Muscle of leg (tissue), 16 donors: ENCODE results near the gene ADCY7. TPM values are rescaled to one million over a fixed set of nuclear protein-coding genes. Genes with fewer than 3 reads are reported as not detected.

Source experiments
- DNase-seq: peaks from one replicate; pipeline ENCODE4 v3.0.0; 2013
- H3K27ac ChIP-seq: one replicate; pipeline ENCODE4 v1.5.1; 2013; ENCODE audit warnings: mild to moderate bottlenecking, low read length, control low read depth
- H3K27me3 ChIP-seq: one replicate; pipeline ENCODE4 v1.6.1; 2013; ENCODE audit warnings: low read length; ENCODE audit not compliant: control insufficient read depth, insufficient read depth
- H3K36me3 ChIP-seq: one replicate; pipeline ENCODE4 v1.6.1; 2013; ENCODE audit warnings: low read length; ENCODE audit not compliant: control insufficient read depth, insufficient read depth
- H3K4me1 ChIP-seq: one replicate; pipeline ENCODE4 v1.6.1; 2013; ENCODE audit warnings: low read length; ENCODE audit not compliant: control insufficient read depth, insufficient read depth
- H3K4me3 ChIP-seq: one replicate; pipeline ENCODE4 v1.5.1; 2013; ENCODE audit warnings: low read length, control low read depth
- H3K9me3 ChIP-seq: replicated peaks from 2 replicates; pipeline ENCODE4 v1.6.1; 2013; ENCODE audit warnings: low read depth, low read length; ENCODE audit not compliant: control insufficient read depth
- WGBS: methylation state at CpG from one replicate; pipeline ENCODE4 v1.1.5; 2013; ENCODE audit warnings: missing lambda C conversion rate; ENCODE audit not compliant: insufficient coverage; 5-methylcytosine and 5-hydroxymethylcytosine counted together
- long read RNA-seq, 11 donors: transcript quantifications; one replicate each; lab custom pipeline, GENCODE V29; 2026
- polyA plus RNA-seq, 8 donors: library from polyadenylated mRNA; unstranded; fragments of 120-200 nt; gene quantifications; one replicate each; pipeline versions ENCODE4 v1.2.1 to v1.2.3, GENCODE V29; 2013; ENCODE audit warnings: inconsistent platforms in 1 of 8, low replicate concordance in 1 of 8; ENCODE audit not compliant: insufficient read length in 8 of 8, insufficient read depth in 1 of 8
- total RNA-seq: library from RNA; stranded (reverse); fragments of 120-200 nt; gene quantifications from one replicate; pipeline ENCODE4 v1.2.4, GENCODE V29; 2013

The ADCY7 gene
- total RNA-seq (6.7 TPM), polyA plus RNA-seq (10 to 100 TPM in 1 of 8 donors, 1 to 10 TPM in 7; 6.5 to 11.9 (median 8.1) TPM)
- long read RNA-seq, donor 1, result 0 reads
- long read RNA-seq, donor 2, result 0 reads
- long read RNA-seq, donor 3, full-length matches to known transcripts, result 1 of 1 reads
- long read RNA-seq, donor 3, partial matches to known transcripts, result 0 of 1 reads
- long read RNA-seq, donor 3, other reads (novel, unspliced or antisense), result 0 of 1 reads
- long read RNA-seq, donor 4, full-length matches to known transcripts, result 1 of 1 reads
- long read RNA-seq, donor 4, partial matches to known transcripts, result 0 of 1 reads
- long read RNA-seq, donor 4, other reads (novel, unspliced or antisense), result 0 of 1 reads
- long read RNA-seq, donor 5, full-length matches to known transcripts, result 1 of 1 reads
- long read RNA-seq, donor 5, partial matches to known transcripts, result 0 of 1 reads
- long read RNA-seq, donor 5, other reads (novel, unspliced or antisense), result 0 of 1 reads
- long read RNA-seq, donor 6, partial matches to known transcripts, result 158 of 158 reads
- long read RNA-seq, donor 6, other reads (novel, unspliced or antisense), result 0 of 158 reads
- long read RNA-seq, donor 7, result 0 reads
- long read RNA-seq, donor 8, partial matches to known transcripts, result 89 of 89 reads
- long read RNA-seq, donor 8, other reads (novel, unspliced or antisense), result 0 of 89 reads
- long read RNA-seq, donor 9, partial matches to known transcripts, result 107 of 113 reads
- long read RNA-seq, donor 9, other reads (novel, unspliced or antisense), result 6 of 113 reads
- long read RNA-seq, donor 10, result 0 reads
- long read RNA-seq, donor 11, partial matches to known transcripts, result 14 of 15 reads
- long read RNA-seq, donor 11, other reads (novel, unspliced or antisense), result 0 of 15 reads

GRCh38 chr16:50266337-50267091 lies at the start of gene ADCY7:
Gene ADCY7, plus strand, starts transcription at chr16:50266551. Its CDS starts 21,629 bp downstream, at chr16:50288180.
- H3K9me3 ChIP-seq, result no peaks in the 10 kb centered on the region
- H3K4me3 ChIP-seq, result peak within 1 kb of the TSS; percentile 12
- WGBS, result 6% methylated on average over 16 of the region's 25 CpGs
- H3K36me3 ChIP-seq, result no peaks in the 10 kb centered on the region
- peak; percentile 80 for DNase-seq
- peak within 1 kb of the TSS; percentile 38 for H3K27ac ChIP-seq
- H3K4me1 ChIP-seq, result peaks cover 35% of the 10 kb centered on the region
- H3K27me3 ChIP-seq, result no peaks in the 10 kb centered on the region

GRCh38 chr16:50219402-50219975 lies 46.9 kb upstream of the ADCY7 start:
- WGBS, result 100% methylated on average over 1 of the region's 4 CpGs
- no peak for DNase-seq
- Histone ChIP-seq H3K9me3 (no peaks in the 10 kb centered on the region), H3K4me3 (no peak overlapping the region), H3K27ac (no peak overlapping the region), H3K4me1 (no peaks in the 10 kb centered on the region), H3K27me3 (no peaks in the 10 kb centered on the region), H3K36me3 (peaks cover 22% of the 10 kb centered on the region)

GRCh38 chr16:50224286-50224685 lies 42.1 kb upstream of the ADCY7 start:
- H3K9me3 ChIP-seq, result no peaks in the 10 kb centered on the region
- no CpG with 5 or more reads among the region's 3 CpGs for WGBS
- H3K36me3 ChIP-seq, result peaks cover 27% of the 10 kb centered on the region
- no peaks in the 10 kb centered on the region for H3K4me1 ChIP-seq
- DNase-seq, result no peak
- no peaks in the 10 kb centered on the region for H3K27me3 ChIP-seq
- no peak overlapping the region for H3K4me3 ChIP-seq
- H3K27ac ChIP-seq, result no peak overlapping the region

- H3K9me3 ChIP-seq, result no peaks in the 10 kb centered on the region
- no peak for DNase-seq
- peaks cover 21% of the 10 kb centered on the region for H3K36me3 ChIP-seq
- no peaks in the 10 kb centered on the region for H3K27me3 ChIP-seq
- no peak overlapping the region for H3K27ac ChIP-seq
- H3K4me3 ChIP-seq, result no peak overlapping the region
- 100% methylated on average over 2 of the region's 3 CpGs for WGBS
- H3K4me1 ChIP-seq, result no peaks in the 10 kb centered on the region
Measured at GRCh38 chr16:50227120-50227519, 39.2 kb upstream of the ADCY7 start.

- no peaks in the 10 kb centered on the region for H3K27me3 ChIP-seq
- H3K27ac ChIP-seq, result no peak overlapping the region
- DNase-seq, result no peak
- H3K9me3 ChIP-seq, result no peaks in the 10 kb centered on the region
- no CpG with 5 or more reads among the region's 8 CpGs for WGBS
- H3K4me3 ChIP-seq, result no peak overlapping the region
- H3K36me3 ChIP-seq, result peaks cover 20% of the 10 kb centered on the region
- H3K4me1 ChIP-seq, result no peaks in the 10 kb centered on the region
Measured at GRCh38 chr16:50227665-50228064, 38.7 kb upstream of the ADCY7 start.

- no peak overlapping the region for H3K4me3 ChIP-seq
Measured at GRCh38 chr16:50228364-50228868, 37.9 kb upstream of the ADCY7 start.

GRCh38 chr16:50229149-50229726 lies 37.1 kb upstream of the ADCY7 start:
- Histone ChIP-seq H3K36me3 (peaks cover 18% of the 10 kb centered on the region), H3K9me3 (no peaks in the 10 kb centered on the region)
- WGBS, result 91% methylated on average over 7 of the region's 10 CpGs

More at GRCh38 chr16:50228364-50228868, 37.9 kb upstream of the ADCY7 start:
- H3K27ac ChIP-seq, result no peak overlapping the region
- no peak for DNase-seq
- H3K36me3 ChIP-seq, result peaks cover 18% of the 10 kb centered on the region
- no peaks in the 10 kb centered on the region for H3K4me1 ChIP-seq
- H3K27me3 ChIP-seq, result no peaks in the 10 kb centered on the region
- H3K9me3 ChIP-seq, result no peaks in the 10 kb centered on the region
- WGBS, result 86% methylated on average over 1 of the region's 5 CpGs

GRCh38 chr16:50234771-50235556 lies 31.4 kb upstream of the ADCY7 start:
- Histone ChIP-seq H3K9me3 (no peaks in the 10 kb centered on the region), H3K27ac (no peak overlapping the region), H3K36me3 (no peaks in the 10 kb centered on the region), H3K27me3 (no peaks in the 10 kb centered on the region), H3K4me1 (no peaks in the 10 kb centered on the region), H3K4me3 (no peak overlapping the region)
- 20% methylated on average over 1 of the region's 5 CpGs for WGBS
- DNase-seq, result no peak

More at GRCh38 chr16:50229149-50229726, 37.1 kb upstream of the ADCY7 start:
- H3K4me1 ChIP-seq, result no peaks in the 10 kb centered on the region
- no peak for DNase-seq
- H3K27me3 ChIP-seq, result no peaks in the 10 kb centered on the region
- H3K27ac ChIP-seq, result no peak overlapping the region
- H3K4me3 ChIP-seq, result no peak overlapping the region
